Keratinocyte (primary cell): ENCODE data around the gene DDX5. TPM values are rescaled to one million over a fixed set of nuclear protein-coding genes. Genes with fewer than 3 reads are reported as not detected.
A peak's percentile ranks its signal among the peaks of the same experiment; 100 is the strongest.

Experiments
- DNase-seq: peaks from one replicate; pipeline ENCODE4 v3.0.0-alpha.2; 2011; ENCODE audit warnings: low read depth, missing footprints, low spot score
- FAIRE-seq: peaks from 2 replicates; lab custom pipeline; 2011; peaks lifted over from hg19 to GRCh38; lab: Jason Lieb, UNC
- H2AFZ ChIP-seq: 2 replicates; pipeline ENCODE4 v1.6.0; 2012; ENCODE audit warnings: low read length, control low read depth, inconsistent platforms; ENCODE audit not compliant: control insufficient read depth
- H3K27ac ChIP-seq: 2 replicates; pipeline ENCODE4 v1.5.1; 2011; ENCODE audit warnings: low read length; ENCODE audit not compliant: control insufficient read depth, insufficient read depth
- H3K27me3 ChIP-seq: 3 replicates; pipeline ENCODE4 v1.6.0; 2011; ENCODE audit warnings: low read length; ENCODE audit not compliant: control insufficient read depth, insufficient read depth; ENCODE audit errors: extremely low read depth
- H3K36me3 ChIP-seq, 2 experiments: 2 replicates in 1 of 2; 3 replicates in 1 of 2; pipeline ENCODE4 v1.5.1; 2011; ENCODE audit warnings: low read length in 2 of 2, mild to moderate bottlenecking in 1 of 2; ENCODE audit not compliant: control insufficient read depth in 2 of 2, insufficient read depth in 2 of 2; ENCODE audit errors: extremely low read depth in 1 of 2
- H3K4me1 ChIP-seq: 3 replicates; pipeline ENCODE4 v1.5.1; 2011; ENCODE audit warnings: low read length; ENCODE audit not compliant: control insufficient read depth, insufficient read depth; ENCODE audit errors: extremely low read depth
- H3K4me2 ChIP-seq: 3 replicates; pipeline ENCODE4 v1.6.0; 2011; ENCODE audit warnings: low read depth, low read length; ENCODE audit not compliant: control insufficient read depth, insufficient read depth; ENCODE audit errors: extremely low read depth
- H3K4me3 ChIP-seq, 3 experiments: fragments of 200-600 bp in 1 of 3; sonication (generic) in 1 of 3; 2 replicates in 2 of 3; 3 replicates in 1 of 3; pipeline ENCODE4 v1.5.1; 2011 to 2016; ENCODE audit warnings: low read length in 3 of 3, mild to moderate bottlenecking in 3 of 3, control low read depth in 2 of 3, inconsistent platforms in 1 of 3, low read depth in 1 of 3, mixed read lengths in 1 of 3, mixed run types in 1 of 3, moderate library complexity in 1 of 3; ENCODE audit not compliant: control insufficient read depth in 2 of 3, insufficient read depth in 2 of 3; ENCODE audit errors: extremely low read depth in 1 of 3
- H3K79me2 ChIP-seq: 2 replicates; pipeline ENCODE4 v1.6.0; 2012; ENCODE audit warnings: low read length; ENCODE audit not compliant: control insufficient read depth, insufficient read depth
- H3K9ac ChIP-seq: 3 replicates; pipeline ENCODE4 v1.6.0; 2011; ENCODE audit warnings: low read length; ENCODE audit not compliant: control insufficient read depth, insufficient read depth; ENCODE audit errors: extremely low read depth
- H3K9me1 ChIP-seq: 3 replicates; pipeline ENCODE4 v1.6.0; 2011; ENCODE audit warnings: low read length; ENCODE audit not compliant: control insufficient read depth, insufficient read depth; ENCODE audit errors: extremely low read depth
- H3K9me3 ChIP-seq: 2 replicates; pipeline ENCODE4 v1.5.1; 2012; ENCODE audit warnings: low read depth, low read length; ENCODE audit not compliant: control insufficient read depth
- H4K20me1 ChIP-seq: 3 replicates; pipeline ENCODE4 v1.6.0; 2011; ENCODE audit warnings: low read length; ENCODE audit not compliant: control insufficient read depth, insufficient read depth; ENCODE audit errors: extremely low read depth
- CTCF ChIP-seq, 3 experiments: IDR thresholded peaks in 1 of 3; conservative IDR thresholded peaks in 1 of 3; optimal IDR thresholded peaks in 1 of 3; 2 replicates in 2 of 3; 3 replicates in 1 of 3; pipeline versions ENCODE3 to v1.5.1; 2011; ENCODE audit warnings: low read length in 3 of 3, mild to moderate bottlenecking in 3 of 3, moderate library complexity in 2 of 3, control low read depth in 1 of 3, inconsistent platforms in 1 of 3; ENCODE audit not compliant: insufficient read depth in 2 of 3; ENCODE audit errors: extremely low read depth in 1 of 3
- EZH2 ChIP-seq: IDR thresholded peaks from one replicate; pipeline ENCODE4 v1.6.1; 2012; ENCODE audit warnings: inconsistent platforms, mild to moderate bottlenecking, low read length, moderate library complexity
- dilution Hi-C: fragments of 300-500 bp; cut with MboI; formaldehyde crosslinking; loops from one replicate; pipeline ENCODE4 v1.7.0; 2020; ENCODE audit warnings: low sequenced_read_pairs; ENCODE audit not compliant: extremely low pct_ligation_motif_present
- polyA plus RNA-seq, 5 experiments: library from polyadenylated mRNA; depleted of rRNA in 3 of 5; stranded (reverse) in 3 of 5; stranded (forward) in 1 of 5; unstranded in 1 of 5; fragments of >200 nt; gene quantifications; 1 replicate in 1 of 5; 2 replicates in 3 of 5; 3 replicates in 1 of 5; pipeline versions ENCODE4 v1.2.1 to v1.2.3, GENCODE V29; 2011 to 2012; ENCODE audit warnings: missing spikeins in 2 of 5, low read depth in 1 of 5, low replicate concordance in 1 of 5

Gene DDX5
- polyA plus RNA-seq, 1 donor (not counting 4 experiments of a cell fraction or from before 2014, with no cell fraction given), result 793 TPM

- FAIRE-seq, result no peak
These were observed 14.8 kb downstream of the DDX5 start for GRCh38 chr17:64491034-64491860.

GRCh38 chr17:64488301-64488700 lies 17.8 kb downstream of the DDX5 start:
- H3K4me2 ChIP-seq, result no peak overlapping the region
- TF ChIP-seq EZH2, result no peak
- TF ChIP-seq CTCF (optimal IDR thresholded peaks at IDR 0.05 in 1 of 3, IDR thresholded peaks at IDR 0.05 in 1 of 3, conservative IDR thresholded peaks at IDR 0.05 in 1 of 3; ENCODE audit: extremely low read depth in 1 of 3, insufficient read depth in 2 of 3, low read length in 3 of 3), result no peak
- peaks cover 6% of the 10 kb centered on the region for H3K79me2 ChIP-seq
- no peak for DNase-seq
- no peak overlapping the region for H3K4me3 ChIP-seq
- no peaks in the 10 kb centered on the region for H3K9me3 ChIP-seq
- peaks cover 5% of the 10 kb centered on the region for H3K4me1 ChIP-seq
- H2AFZ ChIP-seq, result no peak overlapping the region
- no peaks in the 10 kb centered on the region for H3K27me3 ChIP-seq
- FAIRE-seq, result no peak
- peaks cover 11 to 38% of the 10 kb centered on the region in 2 experiments for H3K36me3 ChIP-seq
- dilution Hi-C loops, result loop anchor here (10.0 kb wide), 1 partner anchor 164 kb away; no protein-coding TSS in a partner anchor
- H3K27ac ChIP-seq, result no peak overlapping the region
- H4K20me1 ChIP-seq, result no peaks in the 10 kb centered on the region
- no peaks in the 10 kb centered on the region for H3K9me1 ChIP-seq
- no peak overlapping the region for H3K9ac ChIP-seq

More at GRCh38 chr17:64491034-64491860, 14.8 kb downstream of the DDX5 start:
- DNase-seq, result no peak
- Histone ChIP-seq H3K79me2 (peaks cover 25% of the 10 kb centered on the region), H3K9me3 (no peaks in the 10 kb centered on the region), H3K4me2 (no peak overlapping the region), H3K9me1 (no peaks in the 10 kb centered on the region), H3K27me3 (no peaks in the 10 kb centered on the region), H3K4me1 (peaks cover 15% of the 10 kb centered on the region), H4K20me1 (no peaks in the 10 kb centered on the region), H3K9ac (no peak overlapping the region), H3K27ac (no peak overlapping the region), H3K4me3 (no peak overlapping the region), H3K36me3 (peaks cover 5 to 25% of the 10 kb centered on the region in 2 experiments), H2AFZ (no peak overlapping the region)
- TF ChIP-seq EZH2, result no peak
- peak; percentile 57 to 78 (median 63) for TF ChIP-seq CTCF (optimal IDR thresholded peaks at IDR 0.05 in 1 of 3, IDR thresholded peaks at IDR 0.05 in 1 of 3, conservative IDR thresholded peaks at IDR 0.05 in 1 of 3; ENCODE audit: extremely low read depth in 1 of 3, insufficient read depth in 2 of 3, low read length in 3 of 3)
- dilution Hi-C loops, result no loop called here
